Neuronal stem cell (in vitro differentiated cells): ENCODE results near the gene CHRM2.

Experiments used
- DNase-seq: peaks from one replicate; pipeline ENCODE4 v3.0.0-alpha.2; 2013; ENCODE audit warnings: low spot score
- H2AFZ ChIP-seq: one replicate; pipeline ENCODE4 v1.6.1; 2013; ENCODE audit warnings: mild to moderate bottlenecking, low read length, inconsistent platforms
- H2AK5ac ChIP-seq: 2 replicates; pipeline ENCODE4 v1.6.1; 2013; ENCODE audit warnings: low read depth, mild to moderate bottlenecking, inconsistent platforms, low read length, moderate library complexity, mixed read lengths
- H2BK120ac ChIP-seq: 2 replicates; pipeline ENCODE4 v1.6.1; 2013; ENCODE audit warnings: low read depth, mild to moderate bottlenecking, inconsistent platforms, low read length, moderate library complexity, mixed read lengths
- H2BK12ac ChIP-seq: one replicate; pipeline ENCODE4 v1.6.1; 2013; ENCODE audit warnings: low read length, inconsistent platforms
- H2BK15ac ChIP-seq: 2 replicates; pipeline ENCODE4 v1.6.1; 2013; ENCODE audit warnings: mild to moderate bottlenecking, low read length, inconsistent platforms, mixed read lengths
- H2BK5ac ChIP-seq: one replicate; pipeline ENCODE4 v1.6.1; 2013; ENCODE audit warnings: inconsistent platforms, mild to moderate bottlenecking, low read length, moderate library complexity
- H3K14ac ChIP-seq: one replicate; pipeline ENCODE4 v1.6.1; 2013; ENCODE audit warnings: low read length, inconsistent platforms
- H3K18ac ChIP-seq: 2 replicates; pipeline ENCODE4 v1.6.1; 2013; ENCODE audit warnings: low read length, inconsistent platforms
- H3K23ac ChIP-seq: 2 replicates; pipeline ENCODE4 v1.6.1; 2013; ENCODE audit warnings: low read depth, mild to moderate bottlenecking, mixed read lengths, low read length, inconsistent platforms; ENCODE audit not compliant: poor library complexity
- H3K27ac ChIP-seq: replicated peaks from 3 replicates; pipeline ENCODE4 v1.5.1; 2013; ENCODE audit warnings: low read length, inconsistent platforms
- H3K27me3 ChIP-seq, 3 experiments: 2 replicates each; pipeline ENCODE4 v1.6.1; 2013; ENCODE audit warnings: low read length in 3 of 3, mild to moderate bottlenecking in 2 of 3, inconsistent platforms in 1 of 3, low read depth in 1 of 3, mixed read lengths in 1 of 3, moderate library complexity in 1 of 3; ENCODE audit not compliant: control insufficient read depth in 3 of 3, insufficient read depth in 3 of 3
- H3K36me3 ChIP-seq, 2 donors: replicated peaks in 1 of 2; 2 replicates each; pipeline ENCODE4 v1.6.1; 2013; ENCODE audit warnings: low read length in 2 of 2; ENCODE audit not compliant: control insufficient read depth in 2 of 2, insufficient read depth in 2 of 2
- H3K4ac ChIP-seq: 2 replicates; pipeline ENCODE4 v1.6.1; 2013; ENCODE audit warnings: inconsistent platforms, mild to moderate bottlenecking, low read length, moderate library complexity
- H3K4me1 ChIP-seq, 2 donors: 1 replicate in 1 of 2; 2 replicates in 1 of 2; pipeline ENCODE4 v1.6.1; 2013; ENCODE audit warnings: low read length in 2 of 2, low read depth in 1 of 2; ENCODE audit not compliant: control insufficient read depth in 2 of 2, insufficient read depth in 1 of 2
- H3K4me2 ChIP-seq: one replicate; pipeline ENCODE4 v1.6.1; 2013; ENCODE audit warnings: mild to moderate bottlenecking, low read length, inconsistent platforms; ENCODE audit not compliant: insufficient read depth, poor library complexity, severe bottlenecking
- H3K4me3 ChIP-seq, 2 donors: 2 replicates each; pipeline ENCODE4 v1.5.1; 2013; ENCODE audit warnings: low read length in 2 of 2, mild to moderate bottlenecking in 2 of 2, inconsistent platforms in 1 of 2, moderate library complexity in 1 of 2
- H3K79me1 ChIP-seq: one replicate; pipeline ENCODE4 v1.6.1; 2013; ENCODE audit warnings: low read depth, mild to moderate bottlenecking, inconsistent platforms, low read length, moderate library complexity
- H3K9ac ChIP-seq: one replicate; pipeline ENCODE4 v1.6.1; 2013; ENCODE audit warnings: mild to moderate bottlenecking, low read depth, low read length, inconsistent platforms; ENCODE audit not compliant: poor library complexity
- H3K9me3 ChIP-seq, 2 donors: replicated peaks in 1 of 2; 2 replicates each; pipeline versions ENCODE3 to v1.6.1; 2013; ENCODE audit warnings: low read length in 2 of 2, mild to moderate bottlenecking in 2 of 2, inconsistent platforms in 1 of 2, low read depth in 1 of 2, mixed read lengths in 1 of 2, moderate library complexity in 1 of 2; ENCODE audit not compliant: control insufficient read depth in 2 of 2, insufficient read depth in 1 of 2
- H4K8ac ChIP-seq: one replicate; pipeline ENCODE4 v1.6.1; 2013; ENCODE audit warnings: low read depth, mild to moderate bottlenecking, inconsistent platforms, low read length, moderate library complexity
- H4K91ac ChIP-seq: one replicate; pipeline ENCODE4 v1.6.1; 2013; ENCODE audit warnings: low read length, low read depth, mild to moderate bottlenecking, inconsistent platforms; ENCODE audit not compliant: poor library complexity
- WGBS, 2 donors: extraction: QIAGEN DNeasy Blood & Tissue Kit; methylation state at CpG; one replicate each; pipeline ENCODE4 v1.1.7; 2013; ENCODE audit warnings: missing lambda C conversion rate in 2 of 2, mixed read lengths in 1 of 2; ENCODE audit not compliant: insufficient read length in 2 of 2, insufficient replicate concordance in 1 of 2; ENCODE audit errors: extremely low coverage in 2 of 2; 5-methylcytosine and 5-hydroxymethylcytosine counted together

The CHRM2 gene

GRCh38 chr7:136925556-136925955 lies 57.1 kb downstream of the CHRM2 start:
- Histone ChIP-seq H2BK15ac (no peak overlapping the region), H3K9ac (no peak overlapping the region), H2AFZ (no peak overlapping the region), H2BK12ac (no peak overlapping the region), H3K23ac (no peak overlapping the region), H3K4me1 (peaks cover 2% of the 10 kb centered on the region in 2 donors), H4K8ac (no peak overlapping the region), H3K27me3 (no peaks in the 10 kb centered on the region), H4K91ac (no peak overlapping the region), H3K27ac (no peak overlapping the region), H3K14ac (no peak overlapping the region), H3K18ac (no peak overlapping the region), H3K36me3 (no peaks in the 10 kb centered on the region), H3K4me3 (no peak overlapping the region), H3K9me3 (no peaks in the 10 kb centered on the region), H3K4me2 (no peak overlapping the region), H3K4ac (no peak overlapping the region), H2BK120ac (no peak overlapping the region), H3K79me1 (no peaks in the 10 kb centered on the region), H2AK5ac (no peak overlapping the region), H2BK5ac (no peak overlapping the region)
- DNase-seq = no peak

- H2BK12ac ChIP-seq = no peak overlapping the region
- H2AK5ac ChIP-seq = no peak overlapping the region
- no peaks in the 10 kb centered on the region for H3K36me3 ChIP-seq
- no peaks in the 10 kb centered on the region for H3K79me1 ChIP-seq
- DNase-seq = no peak
- no peak overlapping the region for H4K91ac ChIP-seq
- peaks cover 0 to 2% of the 10 kb centered on the region in 2 donors for H3K4me1 ChIP-seq
- H4K8ac ChIP-seq = no peak overlapping the region
- no peak overlapping the region for H3K9ac ChIP-seq
- WGBS, 2 donors = no CpG with 5 or more reads among the region's 3 CpGs
- H2AFZ ChIP-seq = no peak overlapping the region
- no peak overlapping the region for H3K4me2 ChIP-seq
- no peaks in the 10 kb centered on the region for H3K27me3 ChIP-seq
- H3K14ac ChIP-seq = no peak overlapping the region
- H3K18ac ChIP-seq = no peak overlapping the region
- H2BK5ac ChIP-seq = no peak overlapping the region
- no peak overlapping the region for H3K23ac ChIP-seq
- H3K27ac ChIP-seq = no peak overlapping the region
- no peak overlapping the region for H2BK120ac ChIP-seq
- H3K4ac ChIP-seq = no peak overlapping the region
- no peak overlapping the region for H3K4me3 ChIP-seq
- no peaks in the 10 kb centered on the region for H3K9me3 ChIP-seq
- H2BK15ac ChIP-seq = no peak overlapping the region
These were observed 62.9 kb downstream of the CHRM2 start for GRCh38 chr7:136931169-136931867.

GRCh38 chr7:136937436-136937835 lies 69.0 kb downstream of the CHRM2 start:
- H3K4me3 ChIP-seq = no peak overlapping the region
- H4K91ac ChIP-seq = no peak overlapping the region
- no CpG with 5 or more reads among the region's 5 CpGs for WGBS, 2 donors

GRCh38 chr7:136938476-136938875 lies 70.0 kb downstream of the CHRM2 start:
- H3K36me3 ChIP-seq = no peaks in the 10 kb centered on the region
- H2BK15ac ChIP-seq = peak overlapping the region; percentile 84
- H4K91ac ChIP-seq = no peak overlapping the region
- H3K4me2 ChIP-seq = no peak overlapping the region
- no peak overlapping the region for H2BK120ac ChIP-seq
- H2AK5ac ChIP-seq = peak overlapping the region; percentile 56
- H3K14ac ChIP-seq = no peak overlapping the region
- no peak overlapping the region for H3K27ac ChIP-seq
- no peak for DNase-seq
- H2AFZ ChIP-seq = no peak overlapping the region
- peak overlapping the region; percentile 59 for H3K18ac ChIP-seq
- no peaks in the 10 kb centered on the region for H3K79me1 ChIP-seq
- no peak overlapping the region for H3K4me3 ChIP-seq
- H2BK12ac ChIP-seq = peak overlapping the region; percentile 41
- no CpG with 5 or more reads among the region's 13 CpGs for WGBS, 2 donors
- peak overlapping the region; percentile 72 for H3K9ac ChIP-seq
- H3K9me3 ChIP-seq = no peaks in the 10 kb centered on the region
- H3K4ac ChIP-seq = no peak overlapping the region
- H2BK5ac ChIP-seq = peak overlapping the region; percentile 75
- no peak overlapping the region for H3K23ac ChIP-seq
- no peaks in the 10 kb centered on the region for H3K27me3 ChIP-seq
- H4K8ac ChIP-seq = no peak overlapping the region
- H3K4me1 ChIP-seq = peaks cover 5 to 6% of the 10 kb centered on the region in 2 donors

More at GRCh38 chr7:136937436-136937835, 69.0 kb downstream of the CHRM2 start:
- Histone ChIP-seq H3K4me2 (no peak overlapping the region), H4K8ac (no peak overlapping the region), H3K14ac (no peak overlapping the region), H3K9me3 (no peaks in the 10 kb centered on the region), H3K36me3 (no peaks in the 10 kb centered on the region), H2BK5ac (no peak overlapping the region), H2AK5ac (no peak overlapping the region), H2AFZ (no peak overlapping the region), H2BK120ac (no peak overlapping the region), H3K4me1 (peaks cover under 1 to 2% of the 10 kb centered on the region in 2 donors), H3K79me1 (no peaks in the 10 kb centered on the region), H2BK15ac (no peak overlapping the region), H3K27ac (no peak overlapping the region), H3K9ac (no peak overlapping the region), H3K4ac (no peak overlapping the region), H3K27me3 (no peaks in the 10 kb centered on the region), H3K23ac (no peak overlapping the region), H3K18ac (no peak overlapping the region), H2BK12ac (no peak overlapping the region)
- no peak for DNase-seq
